ENCODE results near the gene ARG1. TPM values are rescaled to one million over a fixed set of nuclear protein-coding genes. Genes with fewer than 3 reads are reported as not detected.

Gene ARG1
- total RNA-seq (2021; ENCODE audit: unreplicated experiment) (0.69 TPM), Bru-seq, nascent RNA (not detected), BruChase-seq, experiment 1, labeled RNA remaining after a 6-hour chase (not detected), BruChase-seq, experiment 2, labeled RNA remaining after a 2-hour chase (not detected)
- polyA plus RNA-seq (2012): not detected in 2 replicates
- long read RNA-seq: 0 reads

- CTCF ChIA-PET: no interaction called here
- H3K9me3 ChIP-seq (ENCODE audit: control insufficient read depth in 1 of 2, insufficient read depth in 1 of 2, low read depth in 1 of 2, low read length in 2 of 2): no peaks in the 10 kb centered on the region
Observed at GRCh38 chr6:131572686-131573415, at the start of gene ARG1. Gene ARG1 (plus strand): TSS chr6:131573226. CDS start chr6:131573283, 57 bp downstream.

More at GRCh38 chr6:131572686-131573415, at the start of gene ARG1:
- Histone ChIP-seq H3K27ac (ENCODE audit: low read depth, low read length) (no peak within 1 kb of the TSS), H3K36me3 (ENCODE audit: control insufficient read depth in 1 of 2, insufficient read depth in 2 of 2, low read length in 2 of 2) (no peaks in the 10 kb centered on the region), H3K79me2 (ENCODE audit: insufficient read depth, low read length) (no peaks in the 10 kb centered on the region), H3K4me3 (replicated peaks in 1 of 2; ENCODE audit: low read depth in 1 of 2, low read length in 2 of 2) (no peak within 1 kb of the TSS), H2AFZ (ENCODE audit: low read depth, low read length, poor library complexity, severe bottlenecking) (no peak within 1 kb of the TSS), H4K20me1 (ENCODE audit: insufficient read depth) (no peaks in the 10 kb centered on the region; the same call in 1 of the 2 replicates), H3K4me2 (ENCODE audit: low read length) (no peak within 1 kb of the TSS), H3K9me2 (ENCODE audit: insufficient read depth) (no peaks in the 10 kb centered on the region), H3K4me1 (ENCODE audit: control insufficient read depth in 1 of 2, insufficient read depth in 2 of 2, low read length in 2 of 2) (no peaks in the 10 kb centered on the region), H3K9ac (ENCODE audit: low read length) (no peak within 1 kb of the TSS), H3K27me3 (ENCODE audit: insufficient read depth, low read length) (no peaks in the 10 kb centered on the region)
- ATAC-seq (no peak), DNase-seq (ENCODE audit: low read depth, low spot score) (no peak)
- ChIA-PET POLR2A (no interaction called here), RAD21 (ENCODE audit: low non-redundant PET in 1 of 2, low total read pairs in 2 of 2, uncharacterized antibody in 2 of 2, unreplicated experiment in 2 of 2) (no interaction called here)
- BruUV-seq (replicated peaks): no TSS peak
- intact Hi-C loops (cut with micrococcal nuclease): no loop called here
- TF ChIP-seq SIN3A (IDR thresholded peaks at IDR 0.05; ENCODE audit: low read depth) (no peak), EZH2phosphoT487 (IDR thresholded peaks at IDR 0.05; ENCODE audit: borderline replicate concordance) (no peak), REST (IDR thresholded peaks at IDR 0.05; ENCODE audit: low read depth) (no peak), SRF (IDR thresholded peaks at IDR 0.05; ENCODE audit: low read depth) (no peak), ZNF274 (IDR thresholded peaks at IDR 0.05; ENCODE audit: low read depth, low read length) (no peak), CTCF (IDR thresholded peaks at IDR 0.05 in 2 of 3, conservative IDR thresholded peaks at IDR 0.05 in 1 of 3; ENCODE audit: borderline replicate concordance in 1 of 3, insufficient read depth in 1 of 3, low read depth in 2 of 3, low read length in 2 of 3) (no peak), CEBPB (IDR thresholded peaks at IDR 0.05; ENCODE audit: low read depth) (no peak), POLR2A (IDR thresholded peaks at IDR 0.05; ENCODE audit: borderline replicate concordance, extremely low read depth, insufficient read depth, insufficient read length) (no peak), POLR2AphosphoS5 (IDR thresholded peaks at IDR 0.05; ENCODE audit: low read depth, low read length) (no peak), EZH2 (IDR thresholded peaks at IDR 0.05) (no peak), ZFX (IDR thresholded peaks at IDR 0.05) (no peak), EGR1 (IDR thresholded peaks at IDR 0.05; ENCODE audit: low read depth) (no peak), SP1 (IDR thresholded peaks at IDR 0.05; ENCODE audit: low read depth) (no peak), ELF1 (IDR thresholded peaks at IDR 0.05; ENCODE audit: borderline replicate concordance, low read depth) (no peak), ZBTB33 (IDR thresholded peaks at IDR 0.05; ENCODE audit: extremely low read depth, insufficient replicate concordance, low read length) (no peak), CBX3 (IDR thresholded peaks at IDR 0.05; ENCODE audit: low read depth) (no peak), FOSL1 (IDR thresholded peaks at IDR 0.05; ENCODE audit: low read depth) (no peak), TCF7L2 (IDR thresholded peaks at IDR 0.05; ENCODE audit: borderline replicate concordance, extremely low read depth, insufficient read depth, insufficient read length) (no peak)
